ENCODE measurements around the gene FBRSL1. TPM values are rescaled to one million over a fixed set of nuclear protein-coding genes. Genes with fewer than 3 reads are reported as not detected.
"Not testable (repeated sequence)": the region's sequence is repeated elsewhere in the genome, so short reads cannot be mapped to it uniquely, and the experiment has no call there.

Gene FBRSL1
- total RNA-seq, 1 donor from 2014 or later = 44.9 TPM

- no peak for DNase-seq (ENCODE audit: low spot score)
- peak; percentile 13 for ATAC-seq
These were observed 32.8 kb downstream of the FBRSL1 start for GRCh38 chr12:132522592-132523380.

- DNase-seq (ENCODE audit: low spot score) = peak; percentile 71
- peak; percentile 84 for ATAC-seq
These were observed 33.8 kb downstream of the FBRSL1 start for GRCh38 chr12:132523576-132524331.

GRCh38 chr12:132524405-132524804 lies 34.5 kb downstream of the FBRSL1 start:
- no peak for DNase-seq (ENCODE audit: low spot score)
- no peak for ATAC-seq

DNA sequence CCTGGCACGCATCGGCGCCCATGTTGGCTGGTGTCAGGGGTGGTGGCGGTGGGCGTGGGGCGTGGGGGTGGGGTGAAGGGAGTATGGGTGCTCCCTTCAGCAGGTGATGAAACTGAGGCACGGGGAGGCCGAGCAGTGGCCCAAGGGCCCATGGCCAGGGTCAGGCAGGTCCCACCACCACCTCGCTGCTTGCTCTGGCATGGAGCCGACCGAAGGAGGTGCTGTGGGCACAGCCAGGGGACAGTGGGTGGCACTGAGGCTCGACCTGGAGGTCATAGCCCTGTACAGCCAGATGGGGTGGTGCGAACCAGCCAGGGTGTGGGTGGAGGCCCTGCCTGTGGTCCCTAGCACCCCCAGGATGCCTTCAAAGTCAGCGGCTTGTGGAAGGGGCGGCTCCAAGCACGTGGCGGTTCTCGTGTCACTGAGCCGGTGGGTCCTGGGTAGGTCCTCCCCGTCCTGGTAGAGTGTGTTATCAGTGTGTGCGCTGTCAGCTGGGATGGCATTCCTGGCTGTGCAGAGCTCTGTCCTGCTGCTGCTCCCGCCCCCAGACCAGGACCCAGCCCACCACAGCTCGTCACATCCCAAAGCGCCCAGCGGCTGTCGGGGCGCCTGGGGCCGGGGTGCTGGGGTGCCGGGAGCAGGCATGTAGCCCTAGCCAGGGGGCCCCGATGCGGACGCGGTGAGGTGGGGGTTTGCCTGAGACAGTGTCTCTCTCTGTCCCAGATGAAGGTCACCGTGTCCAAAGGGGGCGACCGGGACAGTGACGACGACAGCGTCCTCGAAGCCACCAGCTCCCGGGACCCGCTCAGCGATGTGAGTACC lies 35.3 kb downstream of the FBRSL1 start:
- DNase-seq (ENCODE audit: low spot score) = no peak
- ATAC-seq = no peak

DNA sequence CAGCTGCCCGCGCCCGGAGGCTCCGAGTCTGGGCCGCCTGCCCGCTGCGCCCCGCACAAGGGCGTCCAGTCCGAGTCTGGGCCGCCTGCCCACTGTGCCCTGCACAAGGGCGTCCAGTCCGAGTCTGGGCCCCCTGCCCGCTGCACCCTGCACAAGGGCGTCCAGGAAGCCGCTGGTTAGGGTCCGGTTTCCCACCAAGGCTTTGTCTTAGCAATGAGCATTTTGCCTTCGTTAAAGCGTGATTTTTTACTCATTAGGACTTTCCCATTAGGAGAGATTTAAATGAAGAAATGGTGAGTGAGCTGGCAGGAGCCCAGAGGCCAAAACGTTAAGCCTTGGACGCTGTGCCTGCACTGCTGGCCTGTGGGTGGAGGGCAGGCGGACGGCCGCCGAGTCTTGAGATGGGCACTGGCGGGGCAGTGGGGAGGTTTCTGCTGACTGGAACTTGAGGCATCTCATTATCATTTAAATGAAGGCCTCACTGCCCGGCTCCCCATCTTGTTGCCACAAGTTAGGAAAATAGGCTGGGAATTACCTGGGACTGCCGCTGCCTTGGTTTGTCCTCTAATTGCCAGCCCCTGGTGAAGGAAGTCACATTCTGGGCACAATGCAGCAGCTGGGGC lies 36.0 kb downstream of the FBRSL1 start:
- no peak for ATAC-seq
- DNase-seq (ENCODE audit: low spot score) = no peak

- DNase-seq (ENCODE audit: low spot score) = no peak
- ATAC-seq = no peak
These were observed 37.4 kb downstream of the FBRSL1 start for GRCh38 chr12:132527186-132527882.

GRCh38 chr12:132527883-132528264 lies 37.9 kb downstream of the FBRSL1 start:
- DNase-seq (ENCODE audit: low spot score) (no peak), ATAC-seq (no peak)

GRCh38 chr12:132528564-132529106 lies 38.7 kb downstream of the FBRSL1 start:
- ATAC-seq = no peak
- no peak for DNase-seq (ENCODE audit: low spot score)

- DNase-seq (ENCODE audit: low spot score) (no peak), ATAC-seq (no peak)
These were observed 39.3 kb downstream of the FBRSL1 start for GRCh38 chr12:132529156-132529839.

DNA sequence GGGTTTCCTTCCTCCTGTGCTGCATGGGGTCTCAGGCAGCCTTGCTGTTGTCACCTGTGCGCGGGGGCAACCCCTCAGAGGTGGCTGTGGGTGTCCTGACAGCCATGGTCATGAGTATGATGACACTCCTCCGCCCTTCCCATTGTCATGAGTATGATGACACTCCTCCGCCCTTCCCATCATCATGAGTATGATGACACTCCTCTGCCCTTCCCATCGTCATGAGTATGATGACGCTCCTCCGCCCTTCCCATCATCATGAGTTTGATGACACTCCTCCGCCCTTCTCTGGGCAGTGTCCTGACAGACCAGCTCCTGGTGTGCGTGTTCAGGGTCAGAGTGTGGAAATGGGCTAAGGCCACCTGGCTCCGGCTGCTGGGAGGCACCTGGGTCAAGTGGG lies 40.0 kb downstream of the FBRSL1 start:
- DNase-seq (ENCODE audit: low spot score) = no peak
- ATAC-seq = no peak

DNA sequence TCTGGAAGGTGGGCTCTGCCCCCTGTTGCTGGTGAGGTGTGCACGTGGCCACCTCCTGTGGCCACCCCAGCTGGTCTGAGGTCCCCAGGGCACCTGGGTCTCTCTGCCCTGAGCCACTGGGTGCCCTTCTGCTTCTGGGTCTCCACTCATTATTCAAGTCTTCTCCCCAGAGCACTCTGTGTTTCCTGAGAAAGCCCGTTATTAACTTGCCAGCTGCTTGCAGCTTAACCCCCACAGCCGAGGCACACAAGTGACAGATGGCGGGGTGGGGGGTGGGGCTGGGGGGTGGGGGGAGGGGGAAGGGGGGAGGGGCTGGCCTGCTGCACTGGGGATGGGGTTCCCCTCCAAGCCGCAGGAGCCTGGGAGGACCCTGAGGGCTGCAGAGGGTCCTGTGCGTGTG lies 40.5 kb downstream of the FBRSL1 start:
- DNase-seq (ENCODE audit: low spot score) = no peak
- no peak for ATAC-seq

GRCh38 chr12:132530851-132531250 lies 40.9 kb downstream of the FBRSL1 start:
- no peak for DNase-seq (ENCODE audit: low spot score)
- ATAC-seq = no peak

- ATAC-seq; DNase-seq (ENCODE audit: low spot score): not testable (repeated sequence)
These were observed 43.0 kb downstream of the FBRSL1 start for GRCh38 chr12:132532711-132533583.

GRCh38 chr12:132533584-132533958 lies 43.6 kb downstream of the FBRSL1 start:
- DNase-seq (ENCODE audit: low spot score) (no peak), ATAC-seq (no peak)

DNA sequence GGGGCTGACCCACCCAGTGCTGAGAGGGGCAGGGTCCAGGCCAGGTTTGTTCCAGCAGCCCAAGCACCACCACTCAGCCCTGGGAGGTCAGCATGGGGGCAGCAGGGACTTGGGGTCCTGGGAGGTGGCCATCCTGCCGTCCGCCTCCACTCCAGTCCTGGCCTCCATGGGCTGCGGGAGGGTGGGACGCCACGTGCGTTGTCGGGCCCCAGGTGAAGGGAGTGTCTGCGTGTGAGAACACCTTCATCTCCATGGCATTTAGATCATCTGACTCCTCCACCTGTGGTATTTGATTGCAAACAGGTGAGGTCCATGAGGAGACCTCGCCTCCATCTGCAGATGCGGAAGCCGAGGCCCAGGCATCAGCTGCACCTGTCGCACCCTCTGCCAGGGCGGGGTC lies 44.1 kb downstream of the FBRSL1 start:
- ATAC-seq = no peak
- no peak for DNase-seq (ENCODE audit: low spot score)

GRCh38 chr12:132535019-132535418 lies 45.1 kb downstream of the FBRSL1 start:
- no peak for DNase-seq (ENCODE audit: low spot score)
- no peak for ATAC-seq

DNA sequence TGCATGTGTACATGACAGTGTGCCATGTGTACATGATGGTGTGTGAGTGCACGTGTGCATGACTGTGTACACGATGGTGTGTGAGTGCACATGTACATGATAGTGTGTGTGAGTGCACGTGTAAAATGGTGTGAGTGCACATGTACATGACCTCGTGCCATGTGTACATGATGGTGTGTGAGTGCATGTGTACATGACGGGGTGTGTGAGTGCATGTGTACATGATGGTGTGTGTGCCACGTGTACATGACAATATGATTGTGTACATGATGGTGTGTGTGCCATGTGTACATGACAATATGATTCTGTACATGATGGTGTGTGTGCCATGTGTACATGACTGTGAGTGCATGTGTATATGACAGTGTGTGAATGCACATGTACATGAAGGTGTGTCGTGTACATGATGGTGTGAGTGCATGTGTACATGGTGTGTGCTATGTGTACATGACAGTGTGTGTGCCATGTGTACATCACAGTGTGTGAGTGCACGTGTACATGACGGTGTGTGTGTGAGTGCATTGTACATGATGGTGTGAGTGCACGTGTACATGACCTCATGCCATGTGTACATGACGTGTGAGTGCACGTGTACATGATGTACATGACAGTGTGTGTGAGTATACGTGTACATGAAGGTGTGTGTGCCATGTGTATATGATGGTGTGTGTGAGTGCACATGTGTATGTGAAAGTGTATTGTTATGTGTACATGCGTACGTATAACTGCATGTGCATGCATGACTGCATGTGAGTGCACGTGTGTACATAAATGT lies 46.3 kb downstream of the FBRSL1 start:
- DNase-seq (ENCODE audit: low spot score) = no peak
- ATAC-seq = no peak

DNA sequence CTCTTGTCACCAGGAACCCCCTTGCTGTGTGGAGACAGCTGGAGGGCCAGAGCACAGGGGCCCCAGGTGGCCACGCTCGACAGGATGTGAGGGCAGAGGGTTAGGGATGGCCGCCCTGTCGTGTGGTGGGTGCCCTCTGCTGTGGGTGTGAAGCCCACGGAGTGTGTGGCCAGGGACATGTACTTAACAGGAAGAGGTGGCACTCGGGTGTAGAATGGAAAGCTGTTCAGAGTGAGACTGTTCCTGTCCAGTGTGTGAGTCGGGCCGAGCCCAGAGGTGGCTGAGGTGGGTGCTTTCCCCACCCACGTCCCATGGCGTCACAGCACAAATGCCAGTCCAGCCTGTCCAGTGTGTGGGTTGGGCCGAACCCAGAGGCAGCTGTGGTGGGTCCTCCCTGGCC lies 47.1 kb downstream of the FBRSL1 start:
- ATAC-seq (no peak), DNase-seq (ENCODE audit: low spot score) (no peak)
